LHCN-M2 (cell line): ENCODE data around the gene MACC1. TPM values are rescaled to one million over a fixed set of nuclear protein-coding genes. Genes with fewer than 3 reads are reported as not detected.

ENCODE experiments used
- total RNA-seq: library from RNA; depleted of rRNA; stranded (reverse); fragments of >200 nt; gene quantifications from 2 replicates; pipeline ENCODE4 v1.2.3, GENCODE V29; 2014; rRNA removed

The MACC1 gene
- total RNA-seq, 1 experiment from 2014 or later: 0.11 TPM

Other genes starting within 250 kb of the MACC1 start
- 4.6 and 7.2 TPM in 2 replicates for gene ITGB8, start 113.5 kb upstream of the MACC1 start, total RNA-seq